ENCODE results near the gene FERMT1. TPM values are rescaled to one million over a fixed set of nuclear protein-coding genes. Genes with fewer than 3 reads are reported as not detected.

The FERMT1 gene
- total RNA-seq, 1 donor from 2014 or later: 8.4 TPM

GRCh38 chr20:6099819-6100218 lies 23.0 kb downstream of the FERMT1 start:
- peaks cover 3% of the 10 kb centered on the region for H3K36me3 Mint-ChIP-seq (ENCODE audit: insufficient read depth)
- no peaks in the 10 kb centered on the region for H3K27me3 Mint-ChIP-seq
- DNase-seq (ENCODE audit: low spot score, unreplicated experiment): no peak
- no peak for TF ChIP-seq CTCF (IDR thresholded peaks at IDR 0.05; ENCODE audit: unreplicated experiment)
- no peak overlapping the region for H3K4me3 Mint-ChIP-seq (ENCODE audit: low read depth)
- no peaks in the 10 kb centered on the region for H3K4me1 Mint-ChIP-seq (ENCODE audit: low read depth)
- H3K9me3 Mint-ChIP-seq (ENCODE audit: low read depth): no peaks in the 10 kb centered on the region
- H3K27ac Mint-ChIP-seq: no peak overlapping the region

- TF ChIP-seq CTCF (IDR thresholded peaks at IDR 0.05; ENCODE audit: unreplicated experiment): no peak
- Mint-ChIP-seq H3K27ac (no peak overlapping the region), H3K9me3 (ENCODE audit: low read depth) (no peaks in the 10 kb centered on the region), H3K27me3 (no peaks in the 10 kb centered on the region), H3K36me3 (ENCODE audit: insufficient read depth) (peaks cover 1% of the 10 kb centered on the region), H3K4me1 (ENCODE audit: low read depth) (no peaks in the 10 kb centered on the region), H3K4me3 (ENCODE audit: low read depth) (no peak overlapping the region)
- no peak for DNase-seq (ENCODE audit: low spot score, unreplicated experiment)
Measured at GRCh38 chr20:6095409-6095808, 27.4 kb downstream of the FERMT1 start.

GRCh38 chr20:6094565-6094964 lies 28.3 kb downstream of the FERMT1 start:
- H3K4me1 Mint-ChIP-seq (ENCODE audit: low read depth): no peaks in the 10 kb centered on the region
- H3K4me3 Mint-ChIP-seq (ENCODE audit: low read depth): no peak overlapping the region
- no peaks in the 10 kb centered on the region for H3K27me3 Mint-ChIP-seq
- H3K27ac Mint-ChIP-seq: no peak overlapping the region
- DNase-seq (ENCODE audit: low spot score, unreplicated experiment): no peak
- peaks cover 1% of the 10 kb centered on the region for H3K36me3 Mint-ChIP-seq (ENCODE audit: insufficient read depth)
- H3K9me3 Mint-ChIP-seq (ENCODE audit: low read depth): no peaks in the 10 kb centered on the region
- TF ChIP-seq CTCF (IDR thresholded peaks at IDR 0.05; ENCODE audit: unreplicated experiment): no peak

- DNase-seq (ENCODE audit: low spot score, unreplicated experiment): no peak
- no peak for TF ChIP-seq CTCF (IDR thresholded peaks at IDR 0.05; ENCODE audit: unreplicated experiment)
- Mint-ChIP-seq H3K36me3 (ENCODE audit: insufficient read depth) (peaks cover 1% of the 10 kb centered on the region), H3K27ac (no peak overlapping the region), H3K9me3 (ENCODE audit: low read depth) (no peaks in the 10 kb centered on the region), H3K4me1 (ENCODE audit: low read depth) (no peaks in the 10 kb centered on the region), H3K27me3 (no peaks in the 10 kb centered on the region), H3K4me3 (ENCODE audit: low read depth) (no peak overlapping the region)
Measured at GRCh38 chr20:6094063-6094462, 28.8 kb downstream of the FERMT1 start.

GRCh38 chr20:6091661-6092060 lies 31.2 kb downstream of the FERMT1 start:
- Mint-ChIP-seq H3K4me1 (ENCODE audit: low read depth) (no peaks in the 10 kb centered on the region), H3K27me3 (no peaks in the 10 kb centered on the region), H3K9me3 (ENCODE audit: low read depth) (no peaks in the 10 kb centered on the region), H3K27ac (no peak overlapping the region), H3K4me3 (ENCODE audit: low read depth) (no peak overlapping the region), H3K36me3 (ENCODE audit: insufficient read depth) (peaks cover 2% of the 10 kb centered on the region)
- no peak for TF ChIP-seq CTCF (IDR thresholded peaks at IDR 0.05; ENCODE audit: unreplicated experiment)
- no peak for DNase-seq (ENCODE audit: low spot score, unreplicated experiment)

All from progenitor cell of endocrine pancreas (in vitro differentiated cells).